GM23338 (cell line): ENCODE measurements around the gene DUS2. TPM values are rescaled to one million over a fixed set of nuclear protein-coding genes. Genes with fewer than 3 reads are reported as not detected.

ENCODE experiments used
- polyA plus RNA-seq: library from polyadenylated mRNA; unstranded; fragments of >200 nt; fragmentation: Nextera tagmentation; extraction: Ambion mirVana; gene quantifications from 2 replicates; pipeline ENCODE4 v1.2.1, GENCODE V29; 2016
- small RNA-seq: library from RNA; depleted of rRNA; stranded (forward); fragments of <200 nt; gene quantifications from one replicate; pipeline ENCODE3, GENCODE V24; 2014; ENCODE audit warnings: low replicate concordance
- total RNA-seq: library from RNA; depleted of rRNA; stranded (reverse); fragments of >200 nt; shearing (Covaris generic); gene quantifications from 2 replicates; pipeline ENCODE4 v1.2.3, GENCODE V29; 2014; rRNA removed

DUS2 gene
- total and polyA plus RNA-seq, 2 experiments from 2014 or later = 13.3 to 26.4 TPM

Small RNA genes within 50 kb of the gene (small RNA-seq; reads per million reads assigned to genes)
- gene RF00019 = not detected
- gene RNU6-359P = not detected

Other genes starting within 250 kb of the DUS2 start
- gene RANBP10, start 216.7 kb upstream of the DUS2 start, total RNA-seq = 9.0 and 9.2 TPM in 2 replicates
- gene RANBP10, start 216.7 kb upstream of the DUS2 start, polyA plus RNA-seq = 13.6 and 18.0 TPM in 2 replicates
- gene TSNAXIP1, start 216.4 kb upstream of the DUS2 start, total RNA-seq = 2.4 TPM in 1 of 2 replicates, not detected in the other
- 0.97 and 1.4 TPM in 2 replicates for gene TSNAXIP1, start 216.4 kb upstream of the DUS2 start, polyA plus RNA-seq
- gene THAP11, start 181.0 kb upstream of the DUS2 start, total RNA-seq = 102 and 115 TPM in 2 replicates
- 37.3 and 39.5 TPM in 2 replicates for gene THAP11, start 181.0 kb upstream of the DUS2 start, polyA plus RNA-seq
- 158 and 321 TPM in 2 replicates for gene NUTF2, start 176.4 kb upstream of the DUS2 start, total RNA-seq
- gene NUTF2, start 176.4 kb upstream of the DUS2 start, polyA plus RNA-seq = 373 and 391 TPM in 2 replicates
- 31.8 and 55.4 TPM in 2 replicates for gene CENPT, start 175.6 kb upstream of the DUS2 start, total RNA-seq
- gene CENPT, start 175.6 kb upstream of the DUS2 start, polyA plus RNA-seq = 59.2 and 63.8 TPM in 2 replicates
- 74.2 and 98.5 TPM in 2 replicates for gene EDC4, start 150.2 kb upstream of the DUS2 start, total RNA-seq
- gene EDC4, start 150.2 kb upstream of the DUS2 start, polyA plus RNA-seq = 34.8 and 39.6 TPM in 2 replicates
- gene NRN1L, start 138.4 kb upstream of the DUS2 start, total RNA-seq = 13.8 and 14.0 TPM in 2 replicates
- gene NRN1L, start 138.4 kb upstream of the DUS2 start, polyA plus RNA-seq = 26.1 and 33.8 TPM in 2 replicates
- 22.1 and 23.9 TPM in 2 replicates for gene PSKH1, start 130.0 kb upstream of the DUS2 start, total RNA-seq
- 8.3 and 14.3 TPM in 2 replicates for gene PSKH1, start 130.0 kb upstream of the DUS2 start, polyA plus RNA-seq
- 1.6 and 8.0 TPM in 2 replicates for gene CTRL, start 91.4 kb upstream of the DUS2 start, total RNA-seq
- gene CTRL, start 91.4 kb upstream of the DUS2 start, polyA plus RNA-seq = 12.8 and 13.0 TPM in 2 replicates
- 27.5 and 35.0 TPM in 2 replicates for gene PSMB10, start 86.4 kb upstream of the DUS2 start, total RNA-seq
- 114 and 129 TPM in 2 replicates for gene PSMB10, start 86.4 kb upstream of the DUS2 start, polyA plus RNA-seq
- gene LCAT, start 79.2 kb upstream of the DUS2 start, total RNA-seq = 17.6 and 18.9 TPM in 2 replicates
- gene LCAT, start 79.2 kb upstream of the DUS2 start, polyA plus RNA-seq = 12.4 and 13.7 TPM in 2 replicates
- 53.0 and 56.7 TPM in 2 replicates for gene SLC12A4, start 54.6 kb upstream of the DUS2 start, total RNA-seq
- gene SLC12A4, start 54.6 kb upstream of the DUS2 start, polyA plus RNA-seq = 17.6 and 19.9 TPM in 2 replicates
- gene DPEP3, start 42.8 kb upstream of the DUS2 start, total RNA-seq = 7.9 and 18.4 TPM in 2 replicates
- gene DPEP3, start 42.8 kb upstream of the DUS2 start, polyA plus RNA-seq = 8.8 and 11.1 TPM in 2 replicates
- not detected in 2 replicates for gene DPEP2, start 23.8 kb upstream of the DUS2 start, total RNA-seq
- 0.09 TPM in 1 of 2 replicates, not detected in the other for gene DPEP2, start 23.8 kb upstream of the DUS2 start, polyA plus RNA-seq
- gene DPEP2NB, start 7.4 kb upstream of the DUS2 start, total RNA-seq = not detected in 2 replicates
- gene DPEP2NB, start 7.4 kb upstream of the DUS2 start, polyA plus RNA-seq = 0.19 TPM in 1 of 2 replicates, not detected in the other
- 18.0 and 23.8 TPM in 2 replicates for gene DDX28, start 52 bp upstream of the DUS2 start, total RNA-seq
- 11.9 and 12.2 TPM in 2 replicates for gene DDX28, start 52 bp upstream of the DUS2 start, polyA plus RNA-seq
- 34.5 and 40.9 TPM in 2 replicates for gene NFATC3, start 62.1 kb downstream of the DUS2 start, total RNA-seq
- 9.2 and 9.3 TPM in 2 replicates for gene NFATC3, start 62.1 kb downstream of the DUS2 start, polyA plus RNA-seq
- gene ESRP2, start 212.8 kb downstream of the DUS2 start, total RNA-seq = 42.7 and 44.0 TPM in 2 replicates
- gene ESRP2, start 212.8 kb downstream of the DUS2 start, polyA plus RNA-seq = 16.2 TPM in 2 replicates
- 14.8 and 14.9 TPM in 2 replicates for gene PLA2G15, start 222.1 kb downstream of the DUS2 start, total RNA-seq
- 3.1 TPM in 2 replicates for gene PLA2G15, start 222.1 kb downstream of the DUS2 start, polyA plus RNA-seq
- 19.7 and 30.9 TPM in 2 replicates for gene SLC7A6, start 241.2 kb downstream of the DUS2 start, total RNA-seq
- gene SLC7A6, start 241.2 kb downstream of the DUS2 start, polyA plus RNA-seq = 15.0 and 16.6 TPM in 2 replicates